ENCODE data around the gene NRAP.
A peak's percentile ranks its signal among the peaks of the same experiment; 100 is the strongest.

The NRAP gene

GRCh38 chr10:113663908-113664307 is at the start of gene NRAP:
NRAP (minus strand) TSS chr10:113664041; CDS start chr10:113663882, 159 bp downstream.
- DNase-seq = no peak

GRCh38 chr10:113713640-113713982 is 49.8 kb upstream of the NRAP start:
- DNase-seq = no peak

GRCh38 chr10:113712755-113713639 is 49.2 kb upstream of the NRAP start:
- DNase-seq = no peak

- DNase-seq = no peak
Measured at GRCh38 chr10:113712024-113712423, 48.2 kb upstream of the NRAP start.

- peak in 1 of 3 experiments; percentile 22 for DNase-seq
Measured at GRCh38 chr10:113711142-113711541, 47.3 kb upstream of the NRAP start.

GRCh38 chr10:113709221-113709838 is 45.5 kb upstream of the NRAP start:
- peak; percentile 66 to 86 (median 71) for DNase-seq

- no peak for DNase-seq
Measured at GRCh38 chr10:113708640-113709039, 44.8 kb upstream of the NRAP start.

- no peak for DNase-seq
Measured at GRCh38 chr10:113706623-113707022, 42.8 kb upstream of the NRAP start.

- no peak for DNase-seq
Measured at GRCh38 chr10:113705344-113705652, 41.5 kb upstream of the NRAP start.

- peak; percentile 13 to 60 (median 21) for DNase-seq
Measured at GRCh38 chr10:113704637-113705343, 40.9 kb upstream of the NRAP start.

- DNase-seq = no peak
Measured at GRCh38 chr10:113697595-113697994, 33.8 kb upstream of the NRAP start.

GRCh38 chr10:113695691-113696090 is 31.9 kb upstream of the NRAP start:
- DNase-seq = no peak

GRCh38 chr10:113693348-113693747 is 29.5 kb upstream of the NRAP start:
- no peak for DNase-seq

- no peak for DNase-seq
Measured at GRCh38 chr10:113692271-113692670, 28.4 kb upstream of the NRAP start.

- no peak for DNase-seq
Measured at GRCh38 chr10:113691381-113691780, 27.5 kb upstream of the NRAP start.

GRCh38 chr10:113690749-113691148 is 26.9 kb upstream of the NRAP start:
- no peak for DNase-seq

- DNase-seq = no peak
Measured at GRCh38 chr10:113689574-113689973, 25.7 kb upstream of the NRAP start.

GRCh38 chr10:113689057-113689456 is 25.2 kb upstream of the NRAP start:
- no peak for DNase-seq

- no peak for DNase-seq
Measured at GRCh38 chr10:113687037-113687436, 23.2 kb upstream of the NRAP start.

- DNase-seq = no peak
Measured at GRCh38 chr10:113686028-113686427, 22.2 kb upstream of the NRAP start.

GRCh38 chr10:113683300-113683699 is 19.5 kb upstream of the NRAP start:
- DNase-seq = no peak

- DNase-seq = no peak
Measured at GRCh38 chr10:113681533-113682470, 18.0 kb upstream of the NRAP start.

Measured in NCI-H1417 (cell line).